Measurements from ENCODE around the gene KIF3C. TPM values are rescaled to one million over a fixed set of nuclear protein-coding genes. Genes with fewer than 3 reads are reported as not detected.

The KIF3C gene
- total and polyA plus RNA-seq, 2 of the 4 experiments (the other 2 are of a cell fraction): 8.3 to 15.4 TPM

DNA sequence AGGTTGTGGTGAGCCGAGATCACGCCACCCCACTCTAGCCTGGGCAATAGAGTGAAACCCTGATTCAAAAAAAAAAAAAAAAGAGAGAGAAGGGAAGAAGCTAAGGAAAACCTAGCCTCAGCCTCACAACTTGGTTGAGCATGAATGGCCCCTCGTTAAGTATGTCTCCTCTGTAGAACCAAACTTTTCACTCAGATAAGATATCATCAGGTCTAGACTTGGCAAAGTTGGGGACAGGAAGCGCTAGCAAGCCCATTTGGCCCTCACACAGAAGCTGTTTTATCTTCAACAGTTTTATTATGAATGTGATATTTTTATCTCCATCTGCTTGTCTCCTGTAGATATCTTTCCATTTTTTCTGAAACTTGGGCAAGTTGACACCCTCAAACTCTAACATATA, 100.5 kb downstream of the KIF3C start:
- no peak overlapping the region for H4K5ac ChIP-seq (ENCODE audit: low read depth, low read length)
- no peak overlapping the region for H2AK5ac ChIP-seq (ENCODE audit: low read depth, low read length)
- TF ChIP-seq RFX5 (IDR thresholded peaks at IDR 0.05; ENCODE audit: low read depth, low read length) (no peak), MAZ (IDR thresholded peaks at IDR 0.05; ENCODE audit: borderline replicate concordance, low read depth, low read length) (no peak), NFE2L2 (IDR thresholded peaks at IDR 0.05; ENCODE audit: low read depth, low read length) (no peak), CTCF (conservative IDR thresholded peaks at IDR 0.05; ENCODE audit: low read depth, low read length) (no peak)
- TF ChIP-seq, protein P1, sequence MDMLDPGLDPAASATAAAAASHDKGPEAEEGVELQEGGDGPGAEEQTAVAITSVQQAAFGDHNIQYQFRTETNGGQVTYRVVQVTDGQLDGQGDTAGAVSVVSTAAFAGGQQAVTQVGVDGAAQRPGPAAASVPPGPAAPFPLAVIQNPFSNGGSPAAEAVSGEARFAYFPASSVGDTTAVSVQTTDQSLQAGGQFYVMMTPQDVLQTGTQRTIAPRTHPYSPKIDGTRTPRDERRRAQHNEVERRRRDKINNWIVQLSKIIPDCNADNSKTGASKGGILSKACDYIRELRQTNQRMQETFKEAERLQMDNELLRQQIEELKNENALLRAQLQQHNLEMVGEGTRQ (IDR thresholded peaks at IDR 0.05; ENCODE audit: low read depth, low read length): no peak
- no peak overlapping the region for H3K4me3 ChIP-seq (ENCODE audit: insufficient read depth, low read depth, low read length)
- H3K36me3 ChIP-seq (ENCODE audit: control insufficient read depth, insufficient read depth, low read length): no peaks in the 10 kb centered on the region
- no peak overlapping the region for H4K91ac ChIP-seq (ENCODE audit: insufficient read depth, low read depth, low read length)
- no peak overlapping the region for H2AK9ac ChIP-seq (replicated peaks; ENCODE audit: low read depth, low read length, poor library complexity)
- no peak overlapping the region for H3K4ac ChIP-seq (ENCODE audit: low read depth, low read length)
- peaks cover 8% of the 10 kb centered on the region; the same call in 1 of the 2 replicates for H4K20me1 ChIP-seq (ENCODE audit: insufficient read depth, low read length)
- H3K4me1 ChIP-seq (ENCODE audit: control insufficient read depth, insufficient read depth, low read length): peaks cover 9% of the 10 kb centered on the region; the same call in 1 of the 2 replicates
- in situ Hi-C loops (cut with MboI; ENCODE audit: low sequenced_read_pairs) (no loop called here), dilution Hi-C loops (cut with HindIII; ENCODE audit: low sequenced_read_pairs, unreplicated experiment) (no loop called here), intact Hi-C loops (cut with micrococcal nuclease) (no loop called here)
- no peak overlapping the region for H2AFZ ChIP-seq (replicated peaks; ENCODE audit: low read length, poor library complexity)
- peaks cover 0 to 13% of the 10 kb centered on the region in 2 experiments; a peak in 2 of 4 replicates for H3K79me1 ChIP-seq (ENCODE audit: low read depth in 1 of 2, low read length in 2 of 2)
- H2BK120ac ChIP-seq (ENCODE audit: low read depth, low read length): no peak overlapping the region
- ChIA-PET CTCF (interaction anchor here (0.6 kb wide), 1 partner anchor 479 kb away, joined by 4 read pairs; no protein-coding TSS in a partner anchor), POLR2A (ENCODE audit: unreplicated experiment) (no interaction called here)
- no peak overlapping the region for H2BK15ac ChIP-seq (ENCODE audit: low read depth, low read length)
- no peaks in the 10 kb centered on the region for H3K27me3 ChIP-seq (ENCODE audit: control insufficient read depth, insufficient read depth, low read length)
- no peaks in the 10 kb centered on the region for H3K9me3 ChIP-seq (ENCODE audit: control insufficient read depth, insufficient read depth, low read length)
- H3K9me1 ChIP-seq (ENCODE audit: insufficient read depth, low read length): 0 out of 2 replicates have a peak, but pooled peaks cover 5% of the 10 kb centered on the region
- WGBS, 2 experiments (ENCODE audit: extremely low coverage in 2 of 2, insufficient read length in 1 of 2): no CpG with 5 or more reads among the region's 4 CpGs
- H3K14ac ChIP-seq (replicated peaks; ENCODE audit: low read depth, low read length): no peak overlapping the region
- no peak overlapping the region for H3K4me2 ChIP-seq (ENCODE audit: low read depth, low read length)
- H2BK5ac ChIP-seq (ENCODE audit: low read depth, low read length, poor library complexity, severe bottlenecking): no peak overlapping the region
- H3K27ac ChIP-seq (ENCODE audit: insufficient read depth, low read length): no peak overlapping the region
- no peak overlapping the region for H3K9ac ChIP-seq (ENCODE audit: low read depth, low read length)
- no TSS peak for BruUV-seq (replicated peaks)
- H3K56ac ChIP-seq (ENCODE audit: extremely low read depth, insufficient read depth, low read length): no peak overlapping the region
- no peak overlapping the region for H3K23ac ChIP-seq (ENCODE audit: low read depth, low read length)
- DNase-seq: no peak
- H3K18ac ChIP-seq (ENCODE audit: low read depth, low read length): no peak overlapping the region
- H4K8ac ChIP-seq (ENCODE audit: low read depth in 2 of 2, low read length in 2 of 2): no peak overlapping the region
- ATAC-seq (ENCODE audit: low read depth): no peak
- no peak overlapping the region for H2BK20ac ChIP-seq (ENCODE audit: low read depth, low read length)

All from IMR-90 (cell line).